GM19240 (cell line): Measurements from ENCODE around the gene POLR3G.

Experiments
- DNase-seq: peaks from one replicate; pipeline ENCODE4 v3.0.0; 2011; ENCODE audit warnings: low spot score; ENCODE audit not compliant: insufficient read length

POLR3G gene

GRCh38 chr5:90550963-90551362, 76.3 kb downstream of the POLR3G start:
- DNase-seq, result no peak

GRCh38 chr5:90551376-90551775, 76.7 kb downstream of the POLR3G start:
- no peak for DNase-seq

GRCh38 chr5:90553711-90554110, 79.0 kb downstream of the POLR3G start:
- no peak for DNase-seq

- no peak for DNase-seq
Measured at GRCh38 chr5:90554358-90555006, 79.8 kb downstream of the POLR3G start.

GRCh38 chr5:90555666-90556065, 81.0 kb downstream of the POLR3G start:
- DNase-seq, result no peak

GRCh38 chr5:90557391-90557790, 82.7 kb downstream of the POLR3G start:
- no peak for DNase-seq

GRCh38 chr5:90557871-90558270, 83.2 kb downstream of the POLR3G start:
- DNase-seq, result no peak

- DNase-seq, result no peak
Measured at GRCh38 chr5:90558344-90559192, 83.9 kb downstream of the POLR3G start, which contains the start of gene ADGRV1. ADGRV1 (plus strand) TSS chr5:90558797; CDS start chr5:90558896, 99 bp downstream.

GRCh38 chr5:90560771-90561170, 86.1 kb downstream of the POLR3G start:
- DNase-seq, result no peak

- DNase-seq, result no peak
Measured at GRCh38 chr5:90561766-90562165, 87.1 kb downstream of the POLR3G start.

GRCh38 chr5:90562341-90562740, 87.7 kb downstream of the POLR3G start:
- DNase-seq, result no peak

GRCh38 chr5:90563108-90563507, 88.4 kb downstream of the POLR3G start:
- DNase-seq, result no peak
